ENCODE measurements around the gene SCO2.

The SCO2 gene

DNA sequence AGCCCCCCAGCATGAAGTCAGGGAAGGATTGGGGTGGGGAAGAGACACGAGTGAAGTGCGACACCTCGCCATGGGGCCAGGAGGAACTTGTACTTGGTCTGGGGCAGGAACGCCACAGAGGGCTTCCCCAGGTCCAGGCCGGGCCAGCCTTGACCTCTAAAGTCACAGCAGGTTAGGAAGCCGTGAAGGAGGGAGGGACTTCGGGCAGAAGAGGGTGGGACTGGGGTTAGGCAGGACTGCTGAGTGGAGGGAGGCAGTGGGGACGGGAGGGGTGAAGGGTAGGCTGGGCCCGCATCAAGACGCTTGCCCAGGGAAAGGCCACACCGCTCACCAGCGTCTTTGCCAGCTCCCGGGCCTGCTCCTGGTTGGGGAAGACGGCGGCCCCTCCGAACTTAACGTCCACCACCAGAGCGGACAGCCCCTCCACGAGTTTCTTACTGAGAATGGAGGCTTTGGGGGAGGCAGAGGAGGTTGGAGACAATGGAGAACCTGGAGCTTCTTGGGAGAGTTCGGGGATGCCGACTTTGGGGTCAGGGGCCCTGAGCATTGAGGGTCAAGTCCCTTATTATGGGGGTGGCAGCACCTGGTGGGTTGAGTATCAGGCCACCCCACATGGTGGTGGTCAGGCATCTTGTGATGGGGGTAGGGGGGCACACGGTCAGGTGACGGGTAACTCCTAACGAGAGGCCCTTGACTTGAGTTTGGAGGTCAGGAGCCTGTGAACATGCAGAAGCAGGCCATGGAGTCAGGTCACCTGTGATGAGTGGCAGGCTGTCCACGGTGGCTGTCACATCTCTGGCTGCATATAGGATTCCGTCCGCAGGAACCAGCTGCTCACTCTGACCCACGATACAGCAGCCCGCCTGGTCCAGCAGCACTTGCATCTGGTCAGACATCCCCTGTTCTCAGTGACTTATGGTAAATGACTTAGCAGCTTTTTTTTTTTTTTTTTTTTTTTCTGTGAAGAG is 1.7 kb upstream of the SCO2 start:
- Histone ChIP-seq H3K27me3 (ENCODE audit: insufficient read depth, poor library complexity, severe bottlenecking) (no peaks in the 10 kb centered on the region), H3K36me3 (ENCODE audit: low read depth) (peaks cover under 1% of the 10 kb centered on the region; the same call in 1 of the 2 replicates), H3K27ac (ENCODE audit: poor library complexity, severe bottlenecking) (peak overlapping the region; percentile 81), H3K9me3 (ENCODE audit: severe bottlenecking) (no peaks in the 10 kb centered on the region), H3K4me3 (ENCODE audit: severe bottlenecking) (peak overlapping the region; percentile 51), H3K4me1 (ENCODE audit: insufficient read depth, poor library complexity, severe bottlenecking) (no peaks in the 10 kb centered on the region)
- TF ChIP-seq, protein P1, sequence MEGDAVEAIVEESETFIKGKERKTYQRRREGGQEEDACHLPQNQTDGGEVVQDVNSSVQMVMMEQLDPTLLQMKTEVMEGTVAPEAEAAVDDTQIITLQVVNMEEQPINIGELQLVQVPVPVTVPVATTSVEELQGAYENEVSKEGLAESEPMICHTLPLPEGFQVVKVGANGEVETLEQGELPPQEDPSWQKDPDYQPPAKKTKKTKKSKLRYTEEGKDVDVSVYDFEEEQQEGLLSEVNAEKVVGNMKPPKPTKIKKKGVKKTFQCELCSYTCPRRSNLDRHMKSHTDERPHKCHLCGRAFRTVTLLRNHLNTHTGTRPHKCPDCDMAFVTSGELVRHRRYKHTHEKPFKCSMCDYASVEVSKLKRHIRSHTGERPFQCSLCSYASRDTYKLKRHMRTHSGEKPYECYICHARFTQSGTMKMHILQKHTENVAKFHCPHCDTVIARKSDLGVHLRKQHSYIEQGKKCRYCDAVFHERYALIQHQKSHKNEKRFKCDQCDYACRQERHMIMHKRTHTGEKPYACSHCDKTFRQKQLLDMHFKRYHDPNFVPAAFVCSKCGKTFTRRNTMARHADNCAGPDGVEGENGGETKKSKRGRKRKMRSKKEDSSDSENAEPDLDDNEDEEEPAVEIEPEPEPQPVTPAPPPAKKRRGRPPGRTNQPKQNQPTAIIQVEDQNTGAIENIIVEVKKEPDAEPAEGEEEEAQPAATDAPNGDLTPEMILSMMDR (IDR thresholded peaks at IDR 0.05; ENCODE audit: poor library complexity, severe bottlenecking): no peak
- DNase-seq (ENCODE audit: low spot score) (peak; percentile 66), ATAC-seq (ENCODE audit: low read depth) (0 out of 3 replicates have a peak, but pooled peaks have one; percentile 1)

DNA sequence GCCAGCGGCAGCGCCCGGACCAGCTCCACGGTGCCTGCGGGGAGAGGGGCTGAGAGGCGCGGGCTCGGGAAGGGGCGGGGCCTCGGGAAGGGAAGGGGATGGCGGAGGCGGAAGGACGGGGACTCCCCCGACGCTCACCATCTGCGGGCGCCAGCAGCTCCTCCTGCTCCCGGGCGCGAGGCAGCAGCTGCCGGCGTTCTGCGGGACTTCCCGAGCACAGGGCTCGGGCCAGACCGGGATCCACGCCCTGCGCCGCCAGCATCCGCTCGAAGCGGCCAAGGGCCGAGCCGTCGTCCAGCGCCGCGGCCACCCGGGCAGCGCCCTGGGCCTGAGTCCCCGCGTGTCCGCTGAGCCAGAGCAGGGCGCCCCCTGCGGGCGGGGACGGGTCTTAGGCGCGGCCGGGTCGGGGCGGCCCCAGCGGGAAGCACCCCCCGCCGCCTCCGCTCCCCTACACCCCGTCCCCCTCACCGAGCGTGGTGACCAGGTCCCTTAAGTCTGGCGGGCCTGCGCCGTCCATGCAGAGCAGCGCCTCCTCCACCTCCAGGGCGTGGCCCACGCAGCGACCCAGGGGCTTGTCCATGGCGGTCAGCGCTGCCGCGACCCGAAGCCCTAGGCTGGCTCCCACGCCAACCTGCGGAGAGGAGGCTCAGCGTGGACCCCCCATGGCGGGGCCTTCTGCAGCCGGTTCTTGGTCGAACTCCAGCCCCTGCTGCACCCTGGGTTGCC is 873 bp upstream of the SCO2 start:
- peak; percentile 81 for DNase-seq (ENCODE audit: low spot score)

DNA sequence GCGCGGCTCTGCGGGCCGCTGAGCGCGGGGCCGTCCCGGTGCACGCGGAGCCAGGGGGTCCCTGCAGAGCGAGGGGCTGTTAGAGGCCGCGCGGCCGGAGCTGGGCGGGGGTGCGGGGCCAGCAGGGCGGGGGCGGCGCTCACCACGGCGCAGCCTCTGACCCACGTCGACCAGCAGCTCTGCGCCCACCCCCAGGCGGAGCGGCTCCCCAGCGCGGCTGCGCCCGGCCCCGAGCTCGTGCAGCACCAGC is 385 bp upstream of the SCO2 start:
- H3K27ac ChIP-seq (ENCODE audit: poor library complexity, severe bottlenecking): peak overlapping the region; percentile 81
- TF ChIP-seq, protein P1 (IDR thresholded peaks at IDR 0.05; ENCODE audit: poor library complexity, severe bottlenecking): no peak

More for the DNA sequence above, 873 bp upstream of the SCO2 start:
- Histone ChIP-seq H3K4me3 (ENCODE audit: severe bottlenecking) (peak overlapping the region; percentile 51), H3K27ac (ENCODE audit: poor library complexity, severe bottlenecking) (peak overlapping the region; percentile 81), H3K9me3 (ENCODE audit: severe bottlenecking) (no peaks in the 10 kb centered on the region), H3K36me3 (ENCODE audit: low read depth) (peaks cover 3% of the 10 kb centered on the region; the same call in 1 of the 2 replicates), H3K27me3 (ENCODE audit: insufficient read depth, poor library complexity, severe bottlenecking) (no peaks in the 10 kb centered on the region), H3K4me1 (ENCODE audit: insufficient read depth, poor library complexity, severe bottlenecking) (no peaks in the 10 kb centered on the region)
- peak; percentile 19 for ATAC-seq (ENCODE audit: low read depth)
- TF ChIP-seq, protein P1 (IDR thresholded peaks at IDR 0.05; ENCODE audit: poor library complexity, severe bottlenecking): peak; percentile 74

DNA sequence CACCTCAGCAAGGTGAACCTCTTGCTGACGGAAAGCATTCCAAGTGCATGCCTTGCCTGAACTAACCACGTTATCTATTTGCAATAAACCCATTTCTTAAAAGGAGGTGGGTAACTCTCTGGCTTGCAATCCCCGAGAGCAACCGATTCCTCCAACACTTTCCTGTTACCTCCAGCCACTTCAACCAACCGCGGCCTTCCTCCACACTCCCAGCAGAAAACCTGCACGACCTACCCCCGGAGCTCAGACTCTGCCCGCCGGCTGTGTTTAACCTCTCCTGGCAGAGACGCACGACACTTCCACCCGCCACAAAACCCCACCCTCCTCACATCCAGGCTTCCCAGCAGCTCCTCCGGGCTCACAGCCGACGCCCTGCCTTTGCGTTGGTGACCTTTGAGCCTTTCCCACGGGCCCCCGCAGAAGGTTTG is 708 bp downstream of the SCO2 start:
- no peaks in the 10 kb centered on the region for H3K27me3 ChIP-seq (ENCODE audit: insufficient read depth, poor library complexity, severe bottlenecking)
- H3K4me3 ChIP-seq (ENCODE audit: severe bottlenecking): peak overlapping the region; percentile 51

More for the DNA sequence above, 385 bp upstream of the SCO2 start:
- DNase-seq (ENCODE audit: low spot score) (no peak), ATAC-seq (ENCODE audit: low read depth) (no peak)
- Histone ChIP-seq H3K36me3 (ENCODE audit: low read depth) (peaks cover 4% of the 10 kb centered on the region; the same call in 1 of the 2 replicates), H3K4me1 (ENCODE audit: insufficient read depth, poor library complexity, severe bottlenecking) (no peaks in the 10 kb centered on the region), H3K9me3 (ENCODE audit: severe bottlenecking) (no peaks in the 10 kb centered on the region), H3K27me3 (ENCODE audit: insufficient read depth, poor library complexity, severe bottlenecking) (no peaks in the 10 kb centered on the region), H3K4me3 (ENCODE audit: severe bottlenecking) (peak overlapping the region; percentile 51)

More for the DNA sequence above, 708 bp downstream of the SCO2 start:
- DNase-seq (ENCODE audit: low spot score): no peak
- no peaks in the 10 kb centered on the region for H3K4me1 ChIP-seq (ENCODE audit: insufficient read depth, poor library complexity, severe bottlenecking)
- ATAC-seq (ENCODE audit: low read depth): no peak
- H3K27ac ChIP-seq (ENCODE audit: poor library complexity, severe bottlenecking): peak overlapping the region; percentile 81
- TF ChIP-seq, protein P1 (IDR thresholded peaks at IDR 0.05; ENCODE audit: poor library complexity, severe bottlenecking): no peak
- H3K36me3 ChIP-seq (ENCODE audit: low read depth): peaks cover 13% of the 10 kb centered on the region
- no peaks in the 10 kb centered on the region for H3K9me3 ChIP-seq (ENCODE audit: severe bottlenecking)
